RWPE1 (cell line): ENCODE data around the gene MYO1D.
"Not testable (repeated sequence)": the region's sequence is repeated elsewhere in the genome, so short reads cannot be mapped to it uniquely, and the experiment has no call there.

Source experiments
- CTCF ChIA-PET: fragments of 350-600 bp; sonication (Branson Sonifier 250); formaldehyde crosslinking; extraction: SDS; loops from one replicate; lab custom pipeline; 2021; lab: Yijun Ruan, JAX
- POLR2A ChIA-PET: fragments of 400-600 bp; formaldehyde crosslinking; extraction: SDS; loops from one replicate; lab custom pipeline; 2020; ENCODE audit warnings: antibody characterized with exemption; ENCODE audit not compliant: low non-redundant PET; lab: Yijun Ruan, JAX
- DNase-seq: peaks from one replicate; pipeline ENCODE4 v3.0.0; 2012; ENCODE audit warnings: low spot score
- H3K27ac ChIP-seq: fragments of 450-650 bp; 2 replicates; pipeline ENCODE4 v1.5.1; 2017
- TF ChIP-seq, protein P1 (sequence below): fragments of 450-650 bp; conservative IDR thresholded peaks from 2 replicates; pipeline ENCODE4 v1.5.1; 2017; ENCODE audit warnings: low read depth, mild to moderate bottlenecking

The MYO1D gene

DNA sequence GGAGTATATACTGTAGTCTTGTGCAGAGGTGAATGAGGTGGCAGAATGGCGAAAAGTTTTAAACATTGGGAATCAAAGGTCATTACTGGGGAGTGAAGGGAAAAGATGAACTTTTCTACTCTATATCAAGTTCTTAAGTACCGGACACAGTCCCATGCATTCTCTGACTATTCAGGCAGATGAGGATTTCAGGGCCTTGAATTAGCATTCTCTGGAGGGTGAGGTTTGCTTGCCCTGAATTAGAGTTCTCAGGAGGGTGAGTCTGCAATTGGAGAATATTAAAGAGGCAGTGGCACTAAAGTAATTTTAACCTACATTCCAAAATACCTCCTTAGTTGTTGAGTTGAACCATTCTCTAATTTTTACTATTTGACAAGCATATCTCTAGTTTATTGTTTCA, 423.6 kb downstream of the MYO1D start:
- H3K27ac ChIP-seq, result no peak overlapping the region
- DNase-seq, result no peak
- ChIA-PET CTCF (interaction anchor here (0.6 to 0.9 kb wide), 2 partner anchors 384 to 424 kb away, joined by 3 read pairs; partner anchors contain the start of gene MYO1D), POLR2A (no interaction called here)
- TF ChIP-seq, protein P1, sequence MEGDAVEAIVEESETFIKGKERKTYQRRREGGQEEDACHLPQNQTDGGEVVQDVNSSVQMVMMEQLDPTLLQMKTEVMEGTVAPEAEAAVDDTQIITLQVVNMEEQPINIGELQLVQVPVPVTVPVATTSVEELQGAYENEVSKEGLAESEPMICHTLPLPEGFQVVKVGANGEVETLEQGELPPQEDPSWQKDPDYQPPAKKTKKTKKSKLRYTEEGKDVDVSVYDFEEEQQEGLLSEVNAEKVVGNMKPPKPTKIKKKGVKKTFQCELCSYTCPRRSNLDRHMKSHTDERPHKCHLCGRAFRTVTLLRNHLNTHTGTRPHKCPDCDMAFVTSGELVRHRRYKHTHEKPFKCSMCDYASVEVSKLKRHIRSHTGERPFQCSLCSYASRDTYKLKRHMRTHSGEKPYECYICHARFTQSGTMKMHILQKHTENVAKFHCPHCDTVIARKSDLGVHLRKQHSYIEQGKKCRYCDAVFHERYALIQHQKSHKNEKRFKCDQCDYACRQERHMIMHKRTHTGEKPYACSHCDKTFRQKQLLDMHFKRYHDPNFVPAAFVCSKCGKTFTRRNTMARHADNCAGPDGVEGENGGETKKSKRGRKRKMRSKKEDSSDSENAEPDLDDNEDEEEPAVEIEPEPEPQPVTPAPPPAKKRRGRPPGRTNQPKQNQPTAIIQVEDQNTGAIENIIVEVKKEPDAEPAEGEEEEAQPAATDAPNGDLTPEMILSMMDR, result no peak

DNA sequence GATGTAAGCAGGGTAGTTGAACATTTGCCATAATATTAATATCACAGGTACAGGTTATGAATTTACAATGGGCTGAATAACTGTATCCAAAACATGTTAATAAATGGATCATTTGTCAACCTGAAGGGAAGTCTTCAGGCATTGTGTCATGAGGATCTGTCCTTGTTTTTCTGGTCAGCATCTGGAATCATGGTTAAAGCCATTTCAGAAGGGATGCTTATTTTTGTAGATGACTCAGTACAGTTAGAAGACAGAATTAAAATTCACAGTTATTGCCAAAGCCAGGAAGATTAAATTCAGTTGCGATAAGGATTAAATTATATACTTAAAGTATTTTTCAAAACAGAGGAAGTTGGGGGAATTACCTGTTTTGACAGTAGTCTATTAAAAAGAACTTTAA, 424.6 kb downstream of the MYO1D start:
- ChIA-PET POLR2A (no interaction called here), CTCF (no interaction called here)
- no peak for DNase-seq
- no peak overlapping the region for H3K27ac ChIP-seq
- TF ChIP-seq, protein P1, result no peak

DNA sequence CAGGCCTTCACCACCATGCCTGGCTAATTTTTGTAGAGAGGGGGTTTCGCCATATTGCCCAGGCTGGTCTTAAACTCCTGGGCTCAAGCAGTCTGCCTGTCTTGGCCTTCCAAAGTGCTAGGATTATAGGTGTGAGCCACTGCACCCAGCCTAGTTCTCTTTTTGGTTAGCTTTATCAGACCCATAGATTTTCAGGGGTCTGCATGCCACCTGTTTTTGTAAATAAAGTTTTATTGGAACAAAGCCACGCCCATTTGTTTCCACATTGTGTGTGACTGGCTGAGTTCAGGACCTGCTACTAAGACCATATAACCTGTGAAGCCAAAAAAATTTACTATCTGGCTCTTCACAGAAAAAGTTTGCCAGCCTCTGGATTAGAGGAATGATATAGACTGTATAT, 425.0 kb downstream of the MYO1D start:
- no peak overlapping the region for H3K27ac ChIP-seq
- TF ChIP-seq, protein P1, result no peak
- ChIA-PET POLR2A (no interaction called here), CTCF (no interaction called here)
- no peak for DNase-seq

DNA sequence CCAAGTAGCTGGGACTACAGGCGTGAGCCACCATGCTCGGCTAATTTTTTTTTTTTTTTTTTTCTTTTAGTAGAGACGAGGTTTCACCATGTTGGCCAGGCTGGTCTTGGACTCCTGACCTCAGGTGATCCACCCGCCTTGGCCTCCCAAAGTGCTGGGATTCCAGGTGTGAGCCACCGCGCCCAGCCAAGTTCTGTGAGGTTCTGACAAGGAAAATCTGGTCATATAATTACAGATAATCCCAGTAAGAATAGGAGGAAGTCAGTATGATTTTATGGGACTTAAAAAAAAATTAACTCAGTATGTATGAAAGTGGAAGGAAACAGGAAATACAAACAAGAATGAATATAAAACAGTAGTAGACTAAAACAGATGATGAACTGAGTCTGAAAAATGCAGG, 426.5 kb downstream of the MYO1D start:
- H3K27ac ChIP-seq, DNase-seq, CTCF ChIA-PET: not testable (repeated sequence)
- POLR2A ChIA-PET, result interaction anchor here (0.6 kb wide), 1 partner anchor 22 kb away, joined by 4 read pairs; no protein-coding TSS in a partner anchor

DNA sequence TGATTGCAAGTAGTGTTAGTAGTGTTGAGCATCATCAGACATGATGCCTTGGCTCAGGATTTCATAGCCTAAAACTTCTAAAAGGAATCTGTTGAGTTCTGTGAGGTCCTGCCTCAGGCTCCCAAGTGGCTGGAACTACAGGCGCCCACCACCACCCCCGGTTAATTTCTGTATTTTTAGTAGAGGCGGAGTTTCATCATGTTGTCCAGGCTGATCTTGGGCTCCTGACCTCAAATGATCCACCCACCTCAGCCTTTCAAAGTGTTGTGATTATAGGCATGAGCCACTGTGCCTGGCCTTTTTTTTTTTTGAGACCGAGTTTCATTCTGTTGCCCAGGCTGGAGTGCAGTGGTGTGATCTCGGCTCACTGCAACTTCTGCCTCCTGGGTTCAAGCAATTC, 427.0 kb downstream of the MYO1D start:
- CTCF ChIA-PET, result no interaction called here
- POLR2A ChIA-PET, result no interaction called here
- TF ChIP-seq, protein P1, result no peak
- DNase-seq, result no peak
- H3K27ac ChIP-seq, result no peak overlapping the region

DNA sequence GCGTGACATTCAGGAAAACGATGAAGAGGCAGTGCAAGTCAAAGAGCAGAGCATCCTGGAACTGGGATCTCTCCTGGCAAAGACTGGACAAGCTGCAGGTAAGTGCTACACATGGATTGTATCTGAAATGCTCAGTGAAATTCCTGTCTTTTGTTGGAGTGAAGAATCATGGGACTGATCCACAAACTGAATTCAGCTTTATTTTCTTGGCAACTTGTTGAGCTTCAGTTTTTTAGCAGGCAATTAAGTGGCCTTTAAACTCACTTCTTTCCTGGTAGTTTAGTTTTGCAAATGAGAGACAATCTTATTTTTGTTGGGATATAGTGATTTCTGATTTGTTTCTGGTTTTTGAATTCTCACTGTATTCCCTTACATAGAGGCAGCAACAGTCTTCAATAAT, 430.0 kb downstream of the MYO1D start:
- POLR2A ChIA-PET, result no interaction called here
- H3K27ac ChIP-seq, result no peak overlapping the region
- DNase-seq, result no peak
- TF ChIP-seq, protein P1, result no peak
- CTCF ChIA-PET, result interaction anchor here (1.0 kb wide), 1 partner anchor 311 kb away, joined by 3 read pairs; no protein-coding TSS in a partner anchor

DNA sequence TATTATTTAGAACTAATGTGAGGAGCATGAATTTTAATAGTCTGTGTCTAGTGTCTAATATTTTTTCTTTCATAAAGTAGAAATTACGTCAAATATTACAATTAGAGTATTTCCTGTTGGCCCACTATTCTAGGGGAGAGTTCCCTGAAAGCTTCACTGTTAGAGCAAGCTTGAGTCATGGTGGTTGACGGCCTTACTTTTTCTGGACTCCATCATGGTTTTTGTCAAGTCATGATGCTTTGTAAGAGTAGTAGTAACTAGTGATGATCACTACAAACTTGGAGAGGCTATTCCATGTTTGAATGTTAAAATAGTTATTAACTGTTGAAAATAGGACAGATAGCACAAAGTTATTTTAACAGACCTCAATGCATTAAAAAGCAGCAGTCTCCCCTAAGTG, 431.0 kb downstream of the MYO1D start:
- ChIA-PET POLR2A (no interaction called here), CTCF (interaction anchor here (1.0 to 1.8 kb wide), 2 partner anchors 16 to 311 kb away, joined by 3 to 6 read pairs; no protein-coding TSS in a partner anchor)
- no peak for DNase-seq
- no peak overlapping the region for H3K27ac ChIP-seq
- TF ChIP-seq, protein P1, result no peak
